ENCODE measurements around the gene PGAM4. TPM values are rescaled to one million over a fixed set of nuclear protein-coding genes. Genes with fewer than 3 reads are reported as not detected.

The PGAM4 gene
- total and polyA plus RNA-seq, 2 of the 13 experiments (the other 11 are each of a cell fraction or from before 2014, with no cell fraction given) = 0.24 to 0.33 TPM

GRCh38 chrX:77979870-77980269, 10.4 kb upstream of the PGAM4 start:
- H3K9me3 ChIP-seq (ENCODE audit: low read length) = no peaks in the 10 kb centered on the region
- H3K4me2 ChIP-seq (ENCODE audit: low read depth, low read length) = no peak overlapping the region
- FAIRE-seq (no peak), DNase-seq (ENCODE audit: low spot score) (no peak), ATAC-seq (no peak)
- in situ Hi-C loops (cut with HindIII; ENCODE audit: extremely low pct_ligation_motif_present, low pct_unique_long_range_greater_than_20kb) (no loop called here), intact Hi-C loops (cut with micrococcal nuclease; ENCODE audit: unreplicated experiment) (no loop called here)
- no peak overlapping the region for H3K4me3 ChIP-seq (replicated peaks in 1 of 3; ENCODE audit: insufficient read depth in 1 of 3, low read depth in 2 of 3, low read length in 3 of 3)
- H3K27ac ChIP-seq (ENCODE audit: extremely low read length, insufficient read depth, low read length) = no peak overlapping the region
- no peak overlapping the region for H2AFZ ChIP-seq (ENCODE audit: low read length)
- H3K27me3 ChIP-seq (ENCODE audit: control insufficient read depth in 1 of 2, insufficient read depth in 2 of 2, low read length in 2 of 2) = no peaks in the 10 kb centered on the region
- no peaks in the 10 kb centered on the region for H4K20me1 ChIP-seq (ENCODE audit: insufficient read depth, low read length)
- 94% methylated on average over 4 of the region's 4 CpGs for WGBS (ENCODE audit: low lambda C conversion rate)
- CTCF ChIA-PET (ENCODE audit: low intra/inter-chr PET ratio, low total read pairs) = no interaction called here
- BruUV-seq (replicated peaks) = no TSS peak
- H3K4me1 ChIP-seq (ENCODE audit: insufficient read depth, low read length) = no peaks in the 10 kb centered on the region
- H3K79me2 ChIP-seq (ENCODE audit: insufficient read depth, low read length) = no peaks in the 10 kb centered on the region
- no peaks in the 10 kb centered on the region for H3K36me3 ChIP-seq (replicated peaks in 1 of 2; ENCODE audit: control insufficient read depth in 1 of 2, insufficient read depth in 2 of 2, low read length in 2 of 2)
- POLR2A ChIA-PET = no interaction called here
- no peak overlapping the region for H3K9ac ChIP-seq (ENCODE audit: insufficient read depth, low read depth, low read length)
- no peak for TF ChIP-seq ZNF407 (CRISPR knock-in tag; IDR thresholded peaks at IDR 0.05; ENCODE audit: not compliant biosample characterization)
- no peak for TF ChIP-seq EHMT2 (IDR thresholded peaks at IDR 0.05; ENCODE audit: borderline replicate concordance, low read depth, low read length)
- TF ChIP-seq ADNP (CRISPR knock-in tag; IDR thresholded peaks at IDR 0.05) = no peak
- no peak for TF ChIP-seq SIN3B (IDR thresholded peaks at IDR 0.05; ENCODE audit: low read length)
- no peak for TF ChIP-seq NR0B2 (CRISPR knock-in tag; IDR thresholded peaks at IDR 0.05)
- no peak for TF ChIP-seq ZNF574 (CRISPR knock-in tag; IDR thresholded peaks at IDR 0.05)
- no peak for TF ChIP-seq DBP (CRISPR knock-in tag; IDR thresholded peaks at IDR 0.05; ENCODE audit: not compliant biosample characterization)
- TF ChIP-seq ZBTB39 (CRISPR knock-in tag; IDR thresholded peaks at IDR 0.05) = no peak
